CD14-positive monocyte (primary cell): ENCODE measurements around the gene CTTN. TPM values are rescaled to one million over a fixed set of nuclear protein-coding genes. Genes with fewer than 3 reads are reported as not detected.

ENCODE experiments used
- DNase-seq, 3 donors: peaks; one replicate each; pipeline ENCODE4 v3.0.0-alpha.2; 2011 to 2022
- H2AFZ ChIP-seq: 2 replicates; pipeline ENCODE4 v1.6.0; 2012; ENCODE audit warnings: mild to moderate bottlenecking, low read depth, low read length, inconsistent platforms; ENCODE audit not compliant: insufficient read depth, poor library complexity, severe bottlenecking
- H3K27ac ChIP-seq, 2 donors: 1 replicate in 1 of 2; 2 replicates in 1 of 2; pipeline ENCODE4 v1.5.1; 2012 to 2013; ENCODE audit warnings: low read length in 2 of 2, control low read depth in 1 of 2, inconsistent platforms in 1 of 2, low read depth in 1 of 2, mild to moderate bottlenecking in 1 of 2
- H3K27me3 ChIP-seq, 2 donors: one replicate each; pipeline versions ENCODE4 v1.6.0 to v1.6.1; 2011 to 2013; ENCODE audit warnings: low read length in 2 of 2; ENCODE audit not compliant: control insufficient read depth in 2 of 2, insufficient read depth in 2 of 2
- H3K36me3 ChIP-seq, 2 donors: replicated peaks in 1 of 2; 1 replicate in 1 of 2; 2 replicates in 1 of 2; pipeline versions ENCODE4 v1.5.1 to v1.6.1; 2012 to 2013; ENCODE audit warnings: low read length in 2 of 2, control low read depth in 1 of 2, inconsistent platforms in 1 of 2, mild to moderate bottlenecking in 1 of 2; ENCODE audit not compliant: insufficient read depth in 2 of 2, control insufficient read depth in 1 of 2
- H3K4me1 ChIP-seq, 2 donors: 1 replicate in 1 of 2; 2 replicates in 1 of 2; pipeline versions ENCODE4 v1.5.1 to v1.6.1; 2012 to 2013; ENCODE audit warnings: low read length in 2 of 2, control low read depth in 1 of 2, inconsistent platforms in 1 of 2, mild to moderate bottlenecking in 1 of 2, moderate library complexity in 1 of 2; ENCODE audit not compliant: insufficient read depth in 2 of 2, control insufficient read depth in 1 of 2
- H3K4me2 ChIP-seq: replicated peaks from 2 replicates; pipeline ENCODE3; 2012; ENCODE audit warnings: low read length, moderate library complexity, mild to moderate bottlenecking; ENCODE audit not compliant: poor library complexity, severe bottlenecking; ENCODE audit errors: extremely low read depth
- H3K4me3 ChIP-seq, 3 experiments: fragments of 200-600 bp in 1 of 3; sonication (generic) in 1 of 3; replicated peaks in 1 of 3; 1 replicate in 2 of 3; 2 replicates in 1 of 3; pipeline ENCODE4 v1.5.1; 2011 to 2013; ENCODE audit warnings: low read length in 3 of 3, mild to moderate bottlenecking in 3 of 3, control low read depth in 2 of 3, low read depth in 2 of 3, inconsistent platforms in 1 of 3, moderate library complexity in 1 of 3
- H3K79me2 ChIP-seq: 2 replicates; pipeline ENCODE4 v1.6.0; 2012; ENCODE audit warnings: mild to moderate bottlenecking, control low read depth, inconsistent platforms, low read length, moderate library complexity; ENCODE audit not compliant: insufficient read depth
- H3K9ac ChIP-seq: 2 replicates; pipeline ENCODE4 v1.6.0; 2017; ENCODE audit warnings: low read length, mild to moderate bottlenecking; ENCODE audit not compliant: insufficient read depth, poor library complexity, severe bottlenecking
- H3K9me3 ChIP-seq, 2 donors: replicated peaks in 1 of 2; 1 replicate in 1 of 2; 2 replicates in 1 of 2; pipeline versions ENCODE4 v1.5.1 to v1.6.1; 2012 to 2013; ENCODE audit warnings: low read length in 2 of 2, control low read depth in 1 of 2; ENCODE audit not compliant: control insufficient read depth in 1 of 2, insufficient read depth in 1 of 2
- H4K20me1 ChIP-seq: 2 replicates; pipeline ENCODE4 v1.6.0; 2012; ENCODE audit warnings: mild to moderate bottlenecking, low read length, control low read depth, moderate library complexity; ENCODE audit not compliant: insufficient read depth
- H3K27ac Mint-ChIP-seq, 7 donors: one replicate each; pipeline ENCODE4 v1.8.0; 2020; ENCODE audit warnings: mild to moderate bottlenecking in 7 of 7, mixed read lengths in 7 of 7, moderate library complexity in 6 of 7, inconsistent platforms in 2 of 7
- H3K27me3 Mint-ChIP-seq, 3 donors: one replicate each; pipeline ENCODE4 v1.8.0; 2021 to 2022; ENCODE audit warnings: low read depth in 3 of 3, mild to moderate bottlenecking in 3 of 3, mixed read lengths in 3 of 3, moderate library complexity in 3 of 3, inconsistent platforms in 1 of 3
- H3K36me3 Mint-ChIP-seq, 2 donors: one replicate each; pipeline ENCODE4 v1.8.0; 2020; ENCODE audit warnings: mixed read lengths in 2 of 2, inconsistent platforms in 1 of 2, mild to moderate bottlenecking in 1 of 2
- H3K4me1 Mint-ChIP-seq: one replicate; pipeline ENCODE4 v1.8.0; 2020; ENCODE audit warnings: mild to moderate bottlenecking, mixed read lengths
- H3K4me3 Mint-ChIP-seq, 2 donors: one replicate each; pipeline ENCODE4 v1.8.0; 2020; ENCODE audit warnings: mild to moderate bottlenecking in 2 of 2, mixed read lengths in 2 of 2, moderate library complexity in 1 of 2
- H3K9me3 Mint-ChIP-seq, 7 donors: one replicate each; pipeline ENCODE4 v1.8.0; 2020 to 2022; ENCODE audit warnings: mixed read lengths in 7 of 7, mild to moderate bottlenecking in 6 of 7, moderate library complexity in 6 of 7, inconsistent platforms in 2 of 7
- CTCF ChIP-seq: fragments of 200-600 bp; IDR thresholded peaks from one replicate; pipeline ENCODE4 v1.8.0; 2022; ENCODE audit warnings: antibody characterized with exemption, mild to moderate bottlenecking
- WGBS: methylation state at CpG from one replicate; pipeline ENCODE4 v1.1.5; 2013; ENCODE audit warnings: missing lambda C conversion rate; ENCODE audit not compliant: insufficient coverage; 5-methylcytosine and 5-hydroxymethylcytosine counted together
- intact Hi-C, 2 donors: fragments of 100-400 bp; cut with micrococcal nuclease; formaldehyde crosslinking; loops; one replicate each; pipeline versions ENCODE4 v1.15.0 to v1.15.1; 2023
- polyA plus RNA-seq, 3 donors: library from polyadenylated mRNA; depleted of rRNA in 1 of 3; unstranded in 2 of 3; stranded (reverse) in 1 of 3; fragments of 300-500 nt in 2 of 3; fragments of >200 nt in 1 of 3; fragmentation: Illumina TruSeq in 2 of 3; gene quantifications; 1 replicate in 2 of 3; 2 replicates in 1 of 3; pipeline ENCODE4 v1.2.3, GENCODE V29; 2012 to 2021

The CTTN gene
- polyA plus RNA-seq, 3 donors: 0.05 to 0.11 TPM; not detected in 1

DNA sequence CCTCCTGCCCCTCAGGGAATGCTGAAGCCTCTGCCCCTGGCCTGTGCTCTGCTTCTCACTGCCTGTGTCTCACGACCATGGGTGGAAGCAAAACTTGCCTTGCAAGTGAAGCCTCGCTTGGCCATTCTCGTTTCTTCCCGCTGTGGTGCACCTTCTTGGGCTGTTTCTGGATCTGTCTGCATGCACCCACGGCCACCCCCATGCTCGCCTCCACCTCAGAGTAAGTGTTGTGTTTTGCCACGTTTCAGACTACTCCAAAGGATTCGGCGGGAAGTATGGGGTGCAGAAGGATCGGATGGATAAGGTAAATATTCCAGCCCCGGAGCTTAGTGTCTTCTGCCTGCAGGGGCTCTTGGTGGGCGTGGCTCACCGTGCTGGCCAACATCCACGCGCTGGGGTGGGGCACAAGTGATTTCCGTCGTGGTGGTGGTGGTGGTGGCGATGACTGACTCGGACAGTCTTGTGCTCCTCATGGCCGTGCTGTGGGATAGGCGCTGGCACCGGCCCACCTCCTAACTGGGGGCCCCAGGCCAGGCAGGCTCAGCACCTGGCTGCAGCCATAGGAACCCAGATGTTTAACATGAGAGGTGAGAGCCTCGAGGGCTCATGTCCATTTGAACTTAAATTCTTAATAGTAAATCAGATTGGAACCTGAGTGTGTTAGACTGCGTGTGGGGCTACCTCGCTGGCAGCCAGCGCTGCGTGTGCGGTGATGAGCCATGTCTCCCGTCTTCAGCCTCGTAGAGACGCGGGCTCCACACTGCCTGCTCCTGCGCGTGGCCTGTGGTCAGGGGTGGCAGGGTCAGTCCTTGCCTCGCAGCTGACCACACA is 24.6 kb downstream of the CTTN start:
- H3K9ac ChIP-seq: no peak overlapping the region
- 90% methylated on average over 29 of the region's 35 CpGs for WGBS

More for the DNA sequence above, 24.6 kb downstream of the CTTN start:
- Histone ChIP-seq H3K9me3 (peaks cover 0 to 6% of the 10 kb centered on the region in 2 donors), H3K27me3 (peaks cover 12 to 93% of the 10 kb centered on the region in 2 donors), H2AFZ (no peak overlapping the region), H3K4me1 (peaks cover 10 to 12% of the 10 kb centered on the region in 2 donors), H3K4me3 (no peak overlapping the region), H3K27ac (no peak overlapping the region), H3K79me2 (no peaks in the 10 kb centered on the region), H3K4me2 (no peak overlapping the region), H3K36me3 (no peaks in the 10 kb centered on the region), H4K20me1 (no peaks in the 10 kb centered on the region)
- peak overlapping the region in 3 of 7 donors; percentile 63 to 82 (median 79) for H3K27ac Mint-ChIP-seq
- no peak for DNase-seq
- H3K27me3 Mint-ChIP-seq: peaks cover 71 to 97% (median 92%) of the 10 kb centered on the region in 3 donors
- intact Hi-C loops: loop anchor here in 1 of 2 donors (10.0 kb wide), 1 partner anchor 218 kb away; the partner anchor contains the start of gene FADD
- peaks cover 11% of the 10 kb centered on the region for H3K4me1 Mint-ChIP-seq
- peak overlapping the region in 1 of 2 donors; percentile 68 for H3K4me3 Mint-ChIP-seq
- no peak for TF ChIP-seq CTCF
- H3K9me3 Mint-ChIP-seq: peaks cover 0 to 9% (median 5%) of the 10 kb centered on the region in 7 donors
- no peaks in the 10 kb centered on the region for H3K36me3 Mint-ChIP-seq
